Right hindlimb (tissue), 1 donor: ENCODE results near the gene ZNF474.

ENCODE experiments used
- DNase-seq: peaks from one replicate; pipeline ENCODE4 v3.0.0-alpha.2; 2018

The ZNF474 gene

GRCh38 chr5:122119205-122119604, 10.1 kb upstream of the ZNF474 start:
- no peak for DNase-seq

- DNase-seq = no peak
Measured at GRCh38 chr5:122120493-122120892, 8.9 kb upstream of the ZNF474 start.

GRCh38 chr5:122120957-122121356, 8.4 kb upstream of the ZNF474 start:
- no peak for DNase-seq

GRCh38 chr5:122121479-122122465, 7.6 kb upstream of the ZNF474 start:
- no peak for DNase-seq

- no peak for DNase-seq
Measured at GRCh38 chr5:122124766-122125165, 4.6 kb upstream of the ZNF474 start.

- DNase-seq = peak; percentile 56
Measured at GRCh38 chr5:122126177-122126755, 3.1 kb upstream of the ZNF474 start.

- peak; percentile 44 for DNase-seq
Measured at GRCh38 chr5:122126756-122127321, 2.5 kb upstream of the ZNF474 start.

GRCh38 chr5:122130152-122130551, 806 bp downstream of the ZNF474 start:
- DNase-seq = no peak

- DNase-seq = no peak
Measured at GRCh38 chr5:122137702-122138101, 8.4 kb downstream of the ZNF474 start.

- DNase-seq = no peak
Measured at GRCh38 chr5:122138356-122138755, 9.0 kb downstream of the ZNF474 start.

- DNase-seq = no peak
Measured at GRCh38 chr5:122140900-122141299, 11.6 kb downstream of the ZNF474 start.

GRCh38 chr5:122141751-122142150, 12.4 kb downstream of the ZNF474 start:
- no peak for DNase-seq

- no peak for DNase-seq
Measured at GRCh38 chr5:122142480-122143164, 13.3 kb downstream of the ZNF474 start.

- DNase-seq = peak; percentile 45
Measured at GRCh38 chr5:122144236-122144635, 14.9 kb downstream of the ZNF474 start.

GRCh38 chr5:122145906-122146305, 16.6 kb downstream of the ZNF474 start:
- no peak for DNase-seq

GRCh38 chr5:122149321-122150090, 20.2 kb downstream of the ZNF474 start:
- DNase-seq = no peak

- no peak for DNase-seq
Measured at GRCh38 chr5:122150215-122150614, 20.9 kb downstream of the ZNF474 start.

GRCh38 chr5:122151640-122152039, 22.3 kb downstream of the ZNF474 start:
- no peak for DNase-seq

- peak; percentile 42 for DNase-seq
Measured at GRCh38 chr5:122152266-122152900, 23.0 kb downstream of the ZNF474 start.

- no peak for DNase-seq
Measured at GRCh38 chr5:122153230-122153629, 23.9 kb downstream of the ZNF474 start.

- DNase-seq = no peak
Measured at GRCh38 chr5:122153774-122154173, 24.4 kb downstream of the ZNF474 start.

GRCh38 chr5:122154491-122154890, 25.1 kb downstream of the ZNF474 start:
- DNase-seq = no peak
